HepG2 (cell line): ENCODE data around the gene OR13A1. TPM values are rescaled to one million over a fixed set of nuclear protein-coding genes. Genes with fewer than 3 reads are reported as not detected.
"Not testable (repeated sequence)": the region's sequence is repeated elsewhere in the genome, so short reads cannot be mapped to it uniquely, and the experiment has no call there.

Source experiments
- ATAC-seq: fragments of 200-7000 bp; cut with Tn5 transposase; 3 replicates; pipeline ENCODE4 v1.9.1; 2020; ENCODE audit warnings: mild to moderate bottlenecking, moderate library complexity
- BruUV-seq: library from RNA; stranded (reverse); fragments of 400-500 nt; replicated peaks from 2 replicates; lab custom pipeline; 2021; lab: Mats Ljungman, UMichigan
- CTCF ChIA-PET: fragments of 300-600 bp; formaldehyde crosslinking; extraction: SDS; loops from one replicate; lab custom pipeline; 2021; ENCODE audit warnings: low total read pairs, inconsistent platforms, low intra/inter-chr PET ratio; lab: Yijun Ruan, JAX
- POLR2A ChIA-PET: fragments of 350-600 bp; sonication (Branson Sonifier 250); formaldehyde crosslinking; loops from one replicate; lab custom pipeline; 2020; ENCODE audit warnings: antibody characterized with exemption, inconsistent platforms; lab: Yijun Ruan, JAX
- DNase-seq: peaks from one replicate; pipeline ENCODE4 v3.0.0-alpha.2; 2015; ENCODE audit warnings: low spot score
- FAIRE-seq: peaks from 3 replicates; lab custom pipeline; 2011; peaks lifted over from hg19 to GRCh38; lab: Jason Lieb, UNC
- H2AFZ ChIP-seq: one replicate; pipeline ENCODE4 v1.6.1; 2011; ENCODE audit warnings: low read length, inconsistent platforms
- H3K27ac ChIP-seq: fragments of 300-600 bp; 3 replicates; pipeline ENCODE4 v1.8.0; 2011; ENCODE audit warnings: mixed run types, mild to moderate bottlenecking, mixed read lengths, low read length, inconsistent platforms; ENCODE audit not compliant: insufficient read depth; ENCODE audit errors: extremely low read length
- H3K27me3 ChIP-seq, 2 experiments: fragments of 200-600 bp in 1 of 2; 2 replicates in 1 of 2; 3 replicates in 1 of 2; pipeline versions ENCODE4 v1.6.0 to v1.8.0; 2011; ENCODE audit warnings: low read length in 2 of 2, mild to moderate bottlenecking in 2 of 2, moderate library complexity in 2 of 2, inconsistent platforms in 1 of 2; ENCODE audit not compliant: insufficient read depth in 2 of 2, control insufficient read depth in 1 of 2
- H3K36me3 ChIP-seq, 2 experiments: fragments of 200-600 bp in 1 of 2; replicated peaks in 1 of 2; 2 replicates in 1 of 2; 3 replicates in 1 of 2; pipeline versions ENCODE4 v1.5.1 to v1.8.0; 2011; ENCODE audit warnings: low read length in 2 of 2, inconsistent platforms in 1 of 2; ENCODE audit not compliant: insufficient read depth in 2 of 2, control insufficient read depth in 1 of 2
- H3K4me1 ChIP-seq: 2 replicates; pipeline ENCODE4 v1.5.1; 2012; ENCODE audit warnings: low read length, inconsistent platforms; ENCODE audit not compliant: insufficient read depth
- H3K4me2 ChIP-seq: 2 replicates; pipeline ENCODE4 v1.6.0; 2011; ENCODE audit warnings: low read depth, low read length, inconsistent platforms
- H3K4me3 ChIP-seq, 3 experiments: fragments of 200-600 bp in 1 of 3; sonication (generic), shearing (Covaris generic) in 1 of 3; replicated peaks in 1 of 3; 2 replicates each; pipeline ENCODE4 v1.5.1; 2011 to 2016; ENCODE audit warnings: low read length in 3 of 3, inconsistent platforms in 2 of 3, low read depth in 2 of 3, mild to moderate bottlenecking in 2 of 3, control low read depth in 1 of 3, mixed read lengths in 1 of 3; ENCODE audit not compliant: insufficient read depth in 1 of 3
- H3K79me2 ChIP-seq: one replicate; pipeline ENCODE4 v1.6.1; 2011; ENCODE audit warnings: low read length, inconsistent platforms; ENCODE audit not compliant: insufficient read depth
- H3K9ac ChIP-seq: 2 replicates; pipeline ENCODE4 v1.6.0; 2011; ENCODE audit warnings: mild to moderate bottlenecking, low read depth, low read length, inconsistent platforms; ENCODE audit not compliant: insufficient read depth
- H3K9me3 ChIP-seq: 2 replicates; pipeline ENCODE4 v1.5.1; 2012; ENCODE audit warnings: mild to moderate bottlenecking, low read length
- H4K20me1 ChIP-seq: 2 replicates; pipeline ENCODE4 v1.6.0; 2011; ENCODE audit warnings: inconsistent platforms, mild to moderate bottlenecking, low read length, moderate library complexity; ENCODE audit not compliant: insufficient read depth
- ATF7 ChIP-seq, 2 experiments: fragments of 450-650 bp in 1 of 2; sonication (generic) in 1 of 2; formaldehyde crosslinking in 1 of 2; IDR thresholded peaks; 2 replicates each; pipeline versions ENCODE4 v1.4.0 to v1.6.1; 2016 to 2020; ENCODE audit warnings: antibody characterized with exemption in 1 of 2, mild to moderate bottlenecking in 1 of 2, missing genetic modification reagents in 1 of 2
- CEBPG ChIP-seq: IDR thresholded peaks from 2 replicates; pipeline ENCODE4 v1.6.1; 2016
- MAFK ChIP-seq, 2 experiments: IDR thresholded peaks in 1 of 2; conservative IDR thresholded peaks in 1 of 2; 2 replicates each; pipeline ENCODE4 v1.6.1; 2011; ENCODE audit warnings: improper control_type of control experiment in 2 of 2, low read length in 2 of 2
- whole genome bisulfite sequencing: methylation state at CpG from one replicate; pipeline ENCODE4 v1.1.6; 2017; ENCODE audit warnings: low lambda C conversion rate; 5-methylcytosine and 5-hydroxymethylcytosine counted together
- in situ Hi-C: cut with HindIII; loops from 2 replicates; pipeline ENCODE4 v1.10.0; 2017; ENCODE audit warnings: low pct_unique_long_range_greater_than_20kb; ENCODE audit not compliant: extremely low pct_ligation_motif_present
- intact Hi-C: fragments of 100-400 bp; cut with micrococcal nuclease; formaldehyde crosslinking; loops from one replicate; pipeline ENCODE4 v1.10.0; 2022; ENCODE audit not compliant: unreplicated experiment
- polyA plus RNA-seq, 8 experiments: library from polyadenylated mRNA; depleted of rRNA in 3 of 8; stranded (reverse) in 7 of 8; unstranded in 1 of 8; fragments of >200 nt; fragmentation: Illumina TruSeq in 4 of 8; extraction: Trizol in 4 of 8; gene quantifications; 2 replicates each; pipeline versions ENCODE4 v1.2.1 to v1.2.3, GENCODE V29; 2011 to 2016; ENCODE audit warnings: low read depth in 4 of 8, missing spikeins in 1 of 8, mixed read lengths in 1 of 8; ENCODE audit not compliant: insufficient read depth in 1 of 8
- total RNA-seq, 5 experiments: library from RNA; depleted of rRNA; stranded (reverse); fragments of >200 nt; fragmentation: Illumina TruSeq; extraction: Trizol; gene quantifications; 2 replicates each; pipeline ENCODE4 v1.2.3, GENCODE V29; 2016; ENCODE audit warnings: low read depth in 1 of 5
- TF ChIP-seq, protein P1 (sequence below): sonication (generic); formaldehyde crosslinking; IDR thresholded peaks from 2 replicates; pipeline ENCODE4 v1.4.0; 2020; ENCODE audit warnings: mild to moderate bottlenecking, missing genetic modification reagents

OR13A1 gene
- total and polyA plus RNA-seq, 2 of the 13 experiments (the other 11 are each of a cell fraction or from before 2014, with no cell fraction given): not detected

DNA sequence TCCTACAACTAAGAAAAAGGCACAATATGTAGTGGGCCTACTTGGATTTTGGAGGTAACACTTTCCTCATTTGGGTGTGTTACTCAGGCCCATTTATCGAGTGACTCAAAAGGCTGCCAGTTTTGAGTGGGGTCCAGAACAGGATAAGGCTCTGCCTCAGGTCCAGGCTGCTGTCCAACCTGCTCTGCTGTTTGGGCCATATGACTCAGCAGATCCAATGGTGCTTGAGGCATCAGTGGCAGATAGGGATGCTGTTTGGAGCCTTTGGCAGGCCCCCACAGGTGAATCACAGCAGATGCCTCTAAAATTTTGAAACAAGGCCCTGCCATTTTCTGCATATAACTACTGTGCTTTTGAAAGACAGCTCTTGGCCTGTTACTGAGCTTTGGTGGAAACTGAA, 24.5 kb upstream of the OR13A1 start:
- Histone ChIP-seq H3K27me3 (no peaks in the 10 kb centered on the region), H3K9ac (no peak overlapping the region), H2AFZ (no peak overlapping the region), H3K36me3 (no peaks in the 10 kb centered on the region), H4K20me1 (no peaks in the 10 kb centered on the region), H3K79me2 (no peaks in the 10 kb centered on the region), H3K4me2 (no peak overlapping the region), H3K27ac (no peak overlapping the region), H3K9me3 (no peaks in the 10 kb centered on the region), H3K4me1 (no peaks in the 10 kb centered on the region), H3K4me3 (no peak overlapping the region)
- ChIA-PET CTCF (no interaction called here), POLR2A (no interaction called here)
- DNase-seq (no peak), FAIRE-seq (no peak), ATAC-seq (no peak)
- no CpG with 5 or more reads among the region's 1 CpG for WGBS
- no peak for TF ChIP-seq CEBPG (CRISPR knock-in tag)
- no peak for TF ChIP-seq ATF7 (IDR thresholded peaks at IDR 0.05)
- TF ChIP-seq ATF7 (CRISPR knock-in tag; IDR thresholded peaks at IDR 0.05): no peak
- TF ChIP-seq, protein P1, sequence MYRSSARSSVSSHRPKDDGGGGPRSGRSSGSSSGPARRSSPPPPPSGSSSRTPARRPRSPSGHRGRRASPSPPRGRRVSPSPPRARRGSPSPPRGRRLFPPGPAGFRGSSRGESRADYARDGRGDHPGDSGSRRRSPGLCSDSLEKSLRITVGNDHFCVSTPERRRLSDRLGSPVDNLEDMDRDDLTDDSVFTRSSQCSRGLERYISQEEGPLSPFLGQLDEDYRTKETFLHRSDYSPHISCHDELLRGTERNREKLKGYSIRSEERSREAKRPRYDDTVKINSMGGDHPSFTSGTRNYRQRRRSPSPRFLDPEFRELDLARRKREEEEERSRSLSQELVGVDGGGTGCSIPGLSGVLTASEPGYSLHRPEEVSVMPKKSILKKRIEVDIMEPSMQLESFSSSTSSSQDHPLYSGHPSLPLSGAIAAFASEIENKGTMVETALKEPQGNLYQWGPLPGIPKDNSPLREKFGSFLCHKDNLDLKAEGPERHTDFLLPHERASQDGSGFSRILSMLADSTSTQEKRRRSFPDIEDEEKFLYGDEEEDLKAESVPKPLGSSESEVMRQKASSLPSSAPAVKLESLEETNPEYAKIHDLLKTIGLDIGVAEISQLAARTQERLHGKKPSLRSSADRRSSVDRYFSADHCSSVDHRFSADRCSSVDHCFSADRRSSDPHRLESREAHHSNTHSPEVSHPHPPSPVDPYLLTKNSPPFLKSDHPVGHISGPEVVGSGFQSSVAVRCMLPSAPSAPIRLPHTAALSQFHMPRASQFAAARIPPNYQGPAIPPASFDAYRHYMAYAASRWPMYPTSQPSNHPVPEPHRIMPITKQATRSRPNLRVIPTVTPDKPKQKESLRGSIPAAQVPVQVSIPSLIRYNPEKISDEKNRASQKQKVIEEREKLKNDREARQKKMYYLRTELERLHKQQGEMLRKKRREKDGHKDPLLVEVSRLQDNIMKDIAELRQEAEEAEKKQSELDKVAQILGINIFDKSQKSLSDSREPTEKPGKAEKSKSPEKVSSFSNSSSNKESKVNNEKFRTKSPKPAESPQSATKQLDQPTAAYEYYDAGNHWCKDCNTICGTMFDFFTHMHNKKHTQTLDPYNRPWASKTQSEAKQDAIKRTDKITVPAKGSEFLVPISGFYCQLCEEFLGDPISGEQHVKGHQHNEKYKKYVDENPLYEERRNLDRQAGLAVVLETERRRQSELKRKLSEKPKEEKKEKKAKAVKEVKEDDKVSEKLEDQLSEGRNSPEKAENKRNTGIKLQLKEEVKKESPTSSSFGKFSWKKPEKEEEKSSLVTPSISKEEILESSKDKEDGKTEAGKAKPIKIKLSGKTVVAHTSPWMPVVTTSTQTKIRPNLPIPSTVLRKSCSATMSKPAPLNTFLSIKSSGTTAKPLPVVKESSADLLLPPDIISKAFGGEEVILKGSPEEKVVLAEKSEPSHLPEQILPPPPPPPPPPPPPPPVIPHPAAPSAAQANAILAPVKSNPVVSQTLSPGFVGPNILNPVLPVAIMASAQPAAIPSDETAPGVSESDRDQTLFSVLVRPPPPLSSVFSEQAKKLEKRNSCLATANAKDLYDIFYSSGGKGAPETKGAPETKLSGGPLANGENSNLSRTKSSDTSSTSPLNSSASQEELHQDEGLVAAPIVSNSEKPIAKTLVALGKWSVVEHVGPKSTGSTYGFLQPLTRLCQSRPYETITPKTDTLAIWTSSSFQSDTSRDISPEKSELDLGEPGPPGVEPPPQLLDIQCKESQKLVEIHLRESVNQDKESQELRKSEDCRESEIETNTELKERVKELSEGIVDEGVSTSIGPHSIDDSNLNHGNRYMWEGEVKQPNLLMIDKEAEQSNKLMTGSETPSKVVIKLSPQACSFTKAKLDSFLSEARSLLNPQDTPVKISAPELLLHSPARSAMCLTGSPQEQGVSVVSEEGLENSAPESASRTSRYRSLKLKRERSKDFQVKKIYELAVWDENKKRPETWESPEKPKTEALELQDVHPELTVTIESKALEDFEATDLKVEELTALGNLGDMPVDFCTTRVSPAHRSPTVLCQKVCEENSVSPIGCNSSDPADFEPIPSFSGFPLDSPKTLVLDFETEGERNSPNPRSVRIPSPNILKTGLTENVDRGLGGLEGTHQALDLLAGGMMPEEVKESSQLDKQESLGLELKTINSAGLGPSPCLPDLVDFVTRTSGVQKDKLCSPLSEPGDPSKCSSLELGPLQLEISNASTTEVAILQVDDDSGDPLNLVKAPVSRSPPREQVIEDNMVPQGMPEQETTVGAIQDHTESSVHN: no peak
- TF ChIP-seq MAFK (conservative IDR thresholded peaks at IDR 0.05 in 1 of 2, IDR thresholded peaks at IDR 0.05 in 1 of 2; ENCODE audit: low read length in 2 of 2): no peak
- intact Hi-C loops: no loop called here
- in situ Hi-C loops: no loop called here
- BruUV-seq: no TSS peak

GRCh38 chr10:45331824-45332223, 16.4 kb upstream of the OR13A1 start:
- H2AFZ ChIP-seq, H3K36me3 ChIP-seq, H3K27ac ChIP-seq, FAIRE-seq, H3K9ac ChIP-seq, H3K27me3 ChIP-seq, H3K9me3 ChIP-seq, H3K4me1 ChIP-seq, CTCF ChIA-PET, H3K4me2 ChIP-seq, BruUV-seq, POLR2A ChIA-PET, ATAC-seq, H4K20me1 ChIP-seq, DNase-seq, H3K4me3 ChIP-seq, H3K79me2 ChIP-seq, in situ Hi-C loops, intact Hi-C loops: not testable (repeated sequence)
- WGBS: 1% methylated on average over 3 of the region's 3 CpGs

DNA sequence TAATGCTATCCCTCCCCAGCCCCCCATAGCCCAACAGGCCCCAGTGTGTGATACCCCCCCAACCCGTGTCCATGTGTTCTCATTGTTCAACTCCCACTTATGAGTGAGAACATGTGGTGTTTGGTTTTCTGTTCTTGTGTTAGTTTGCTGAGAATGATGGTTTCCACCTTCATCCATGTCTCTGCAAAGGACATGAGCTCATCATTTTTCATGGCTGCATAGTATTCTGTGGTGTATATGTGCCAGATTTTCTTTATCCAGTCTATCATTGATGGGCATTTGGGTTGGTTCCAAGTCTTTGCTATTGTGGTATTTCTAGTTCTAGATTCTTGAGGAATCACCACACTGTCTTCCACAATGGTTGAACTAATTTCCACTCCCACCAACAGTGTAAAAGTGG, 11.5 kb upstream of the OR13A1 start:
- H4K20me1 ChIP-seq, H3K79me2 ChIP-seq, H3K9ac ChIP-seq, H3K4me1 ChIP-seq, DNase-seq, CTCF ChIA-PET, in situ Hi-C loops, H3K4me2 ChIP-seq, intact Hi-C loops, H3K36me3 ChIP-seq, H3K4me3 ChIP-seq, POLR2A ChIA-PET, BruUV-seq, FAIRE-seq, H2AFZ ChIP-seq, H3K27me3 ChIP-seq, ATAC-seq, H3K27ac ChIP-seq, H3K9me3 ChIP-seq: not testable (repeated sequence)
- WGBS: 0% methylated on average over 1 of the region's 1 CpG
